Left hindlimb (tissue), 1 donor: ENCODE data around the gene AGMAT.

Source experiments
- DNase-seq: peaks from one replicate; pipeline ENCODE4 v3.0.0-alpha.2; 2018

Gene AGMAT, protein sequence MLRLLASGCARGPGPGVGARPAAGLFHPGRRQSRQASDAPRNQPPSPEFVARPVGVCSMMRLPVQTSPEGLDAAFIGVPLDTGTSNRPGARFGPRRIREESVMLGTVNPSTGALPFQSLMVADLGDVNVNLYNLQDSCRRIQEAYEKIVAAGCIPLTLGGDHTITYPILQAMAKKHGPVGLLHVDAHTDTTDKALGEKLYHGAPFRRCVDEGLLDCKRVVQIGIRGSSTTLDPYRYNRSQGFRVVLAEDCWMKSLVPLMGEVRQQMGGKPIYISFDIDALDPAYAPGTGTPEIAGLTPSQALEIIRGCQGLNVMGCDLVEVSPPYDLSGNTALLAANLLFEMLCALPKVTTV

DNA sequence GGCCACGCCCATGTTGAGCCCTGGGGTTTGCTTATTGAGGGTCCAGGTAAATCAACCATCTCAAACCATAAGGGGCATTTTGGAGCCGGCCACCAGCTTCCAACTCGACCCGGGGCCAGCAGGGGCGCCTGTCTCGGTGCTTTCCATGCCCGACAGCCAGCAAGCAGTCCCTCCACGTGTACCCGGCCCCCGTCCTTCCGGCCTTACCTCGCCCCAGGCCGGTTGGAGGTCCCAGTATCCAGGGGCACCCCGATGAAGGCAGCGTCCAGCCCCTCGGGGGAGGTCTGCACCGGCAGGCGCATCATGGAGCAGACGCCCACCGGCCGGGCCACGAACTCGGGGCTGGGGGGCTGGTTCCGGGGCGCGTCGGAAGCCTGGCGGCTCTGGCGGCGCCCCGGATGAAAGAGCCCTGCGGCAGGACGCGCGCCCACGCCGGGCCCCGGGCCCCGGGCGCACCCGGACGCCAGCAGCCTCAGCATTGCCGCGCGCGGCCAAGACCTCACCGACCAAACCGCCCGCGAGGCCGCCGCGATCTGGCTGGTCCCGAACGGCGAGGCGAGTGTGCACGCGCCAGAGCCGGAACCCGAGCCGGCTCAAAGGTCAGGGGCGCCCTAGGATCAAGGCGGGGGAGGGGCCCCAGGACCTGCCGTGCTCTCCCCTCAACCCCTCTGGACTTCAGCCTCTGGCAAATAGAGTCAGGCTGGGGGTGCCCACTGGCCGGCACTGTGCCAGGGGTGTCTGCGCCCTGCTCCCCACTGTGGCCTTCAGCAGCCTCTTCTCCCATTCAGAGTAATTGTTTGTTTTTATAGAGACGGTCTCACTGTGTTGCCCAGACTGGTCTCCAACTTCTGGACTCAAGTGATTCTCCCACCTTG is at the start of gene AGMAT:
TSS of gene AGMAT (minus strand) at position 563 of the 875 bp plus-strand sequence. CDS start at position 479, 84 bp downstream.
- DNase-seq = peak; percentile 52

DNA sequence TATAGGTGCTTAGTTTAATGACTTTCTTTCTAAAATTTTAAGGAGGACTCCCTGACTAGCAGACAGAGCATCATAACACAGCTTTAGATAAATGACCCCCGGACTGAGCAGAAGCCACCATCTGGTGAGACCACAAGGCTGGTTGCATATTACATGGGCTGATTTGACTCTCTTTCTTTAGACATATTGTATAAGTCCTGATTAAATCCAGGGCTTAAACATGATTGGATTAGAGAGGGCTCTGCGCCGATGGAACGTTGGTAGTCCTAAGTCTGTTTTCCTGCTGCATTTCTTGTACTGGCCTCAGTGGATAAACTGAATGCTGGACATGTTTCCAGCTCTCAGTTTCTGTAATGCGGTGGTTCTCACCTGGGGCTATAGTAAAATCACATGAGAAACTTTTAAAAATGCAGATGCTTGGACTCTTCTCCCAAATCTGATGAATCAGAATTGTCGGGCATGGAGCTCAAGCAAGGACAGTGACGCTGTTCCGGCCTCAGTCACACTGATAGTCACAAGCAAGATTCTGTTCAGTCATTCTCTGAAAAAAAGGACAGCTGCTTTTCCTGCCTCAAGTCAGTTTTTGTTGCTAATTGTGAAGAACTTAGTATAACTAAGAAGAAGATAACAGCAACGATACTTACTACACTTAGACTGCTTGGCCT is 49.0 kb upstream of the AGMAT start:
- DNase-seq = no peak

DNA sequence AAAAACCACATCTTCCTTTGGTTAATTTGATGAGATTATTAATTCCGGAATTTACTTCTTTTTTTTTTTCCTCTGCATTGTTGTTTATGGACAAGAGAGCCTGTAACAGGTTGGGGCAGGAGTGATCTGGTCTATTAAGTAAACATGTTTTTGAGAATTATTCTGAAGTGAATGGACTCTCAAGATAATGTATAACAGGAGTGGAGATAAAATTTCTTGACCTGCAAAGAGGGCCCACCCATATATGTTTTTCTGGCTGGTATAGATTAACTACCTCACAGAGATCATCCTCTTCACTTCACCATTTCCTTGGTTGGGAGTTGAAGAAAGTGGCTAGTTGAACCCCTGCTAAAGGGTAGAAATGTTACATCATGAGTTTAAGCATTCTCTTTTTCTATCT is 43.2 kb upstream of the AGMAT start:
- DNase-seq = no peak

DNA sequence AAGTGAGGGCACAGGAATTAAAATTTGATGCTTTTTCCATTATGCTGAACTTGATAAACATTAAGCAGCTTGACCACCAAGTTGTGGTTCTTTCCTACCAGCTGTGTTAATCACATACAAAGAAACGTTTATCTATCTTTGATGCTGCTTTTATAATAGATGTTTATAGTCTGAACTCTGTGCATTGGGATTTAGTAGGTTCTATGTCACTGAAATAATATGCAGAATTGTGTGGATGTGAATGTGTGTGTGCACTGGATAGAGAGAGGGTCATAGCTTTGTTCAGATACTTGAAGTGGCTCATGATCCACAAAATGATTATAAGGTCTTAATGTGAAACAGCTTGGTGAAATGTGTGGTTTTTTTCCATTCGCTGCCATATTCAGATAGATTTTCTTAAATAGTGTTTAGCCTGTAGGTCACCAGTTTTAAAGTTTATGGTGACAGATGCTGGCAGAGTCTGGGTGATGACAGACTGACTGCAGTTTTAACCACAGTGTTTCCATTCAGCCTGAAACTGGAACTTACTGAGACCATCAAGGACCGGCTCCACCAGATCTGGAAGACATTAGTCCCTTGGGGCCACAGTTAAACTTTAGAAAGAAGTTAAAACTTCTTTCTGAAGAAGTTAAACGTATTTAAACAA is 42.6 kb upstream of the AGMAT start:
- DNase-seq = no peak

DNA sequence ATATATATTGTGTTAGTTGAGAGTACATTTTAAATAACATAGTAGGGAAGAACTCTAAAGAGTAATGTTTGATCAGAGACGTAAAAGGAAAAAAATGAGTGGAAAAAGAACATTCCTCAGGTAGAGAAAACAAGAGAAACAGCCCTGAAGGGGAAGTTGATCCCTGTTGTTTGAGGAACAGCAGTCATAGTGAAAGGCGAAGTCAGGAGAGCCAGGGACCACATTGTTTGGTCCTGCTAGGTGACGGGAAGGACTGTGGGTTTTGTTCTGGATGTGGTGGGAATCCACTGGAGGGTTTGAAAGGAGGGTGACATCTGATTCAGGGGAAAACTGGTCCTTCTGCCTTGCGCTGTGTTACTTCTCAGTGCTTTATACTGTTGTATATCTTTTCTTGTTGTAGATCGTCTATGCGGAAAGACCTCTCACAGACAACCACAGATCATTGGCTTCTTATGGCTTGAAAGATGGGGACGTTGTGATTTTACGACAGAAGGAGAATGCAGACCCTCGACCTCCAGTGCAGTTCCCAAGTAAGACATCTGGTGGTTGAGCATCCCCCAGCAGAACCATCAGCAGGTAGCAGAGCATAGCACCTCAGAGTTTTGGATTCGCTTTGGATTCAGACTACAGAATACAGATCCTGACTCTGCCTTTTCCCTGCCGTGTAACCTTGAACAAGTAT is 41.6 kb upstream of the AGMAT start:
- no peak for DNase-seq

DNA sequence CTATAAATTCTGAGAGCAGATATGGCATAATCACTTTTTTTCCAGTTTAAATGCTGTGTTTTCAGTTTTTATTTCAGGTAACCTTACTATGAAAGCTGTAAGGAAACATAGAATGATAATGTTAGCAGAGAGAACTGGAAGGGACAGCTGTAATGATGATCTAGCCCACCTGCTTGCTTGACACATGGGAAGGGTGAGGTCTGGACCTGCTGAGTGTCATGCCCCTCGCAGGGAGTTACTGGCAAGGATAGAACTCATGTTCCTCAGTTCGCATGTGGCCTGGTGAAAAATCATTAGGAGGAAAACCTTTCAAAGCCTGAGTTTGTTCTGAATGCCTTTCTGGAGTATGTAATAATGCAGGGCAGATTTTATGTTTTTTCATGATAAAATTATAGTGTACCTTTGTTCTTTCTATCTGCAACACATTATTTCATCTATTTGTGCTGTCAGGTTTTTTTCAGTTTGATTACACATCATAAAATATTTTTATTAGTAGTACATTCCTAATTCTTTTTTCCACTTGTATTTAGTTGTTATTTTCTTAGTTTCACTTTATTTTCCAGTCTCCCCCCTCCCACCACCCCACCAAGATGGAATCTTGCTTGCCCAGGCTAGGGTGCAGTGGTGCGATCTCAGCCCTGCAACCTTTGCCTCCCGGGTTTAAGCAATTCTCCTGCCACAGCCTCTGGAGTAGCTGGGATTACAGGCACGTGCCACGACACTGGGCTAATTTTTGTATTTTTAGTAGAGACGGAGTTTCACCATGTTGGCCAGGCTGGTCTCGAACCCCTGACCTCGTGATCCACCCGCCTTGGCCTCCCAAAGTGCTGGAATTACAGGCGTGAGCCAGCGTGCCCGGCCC is 40.4 kb upstream of the AGMAT start:
- DNase-seq = no peak

DNA sequence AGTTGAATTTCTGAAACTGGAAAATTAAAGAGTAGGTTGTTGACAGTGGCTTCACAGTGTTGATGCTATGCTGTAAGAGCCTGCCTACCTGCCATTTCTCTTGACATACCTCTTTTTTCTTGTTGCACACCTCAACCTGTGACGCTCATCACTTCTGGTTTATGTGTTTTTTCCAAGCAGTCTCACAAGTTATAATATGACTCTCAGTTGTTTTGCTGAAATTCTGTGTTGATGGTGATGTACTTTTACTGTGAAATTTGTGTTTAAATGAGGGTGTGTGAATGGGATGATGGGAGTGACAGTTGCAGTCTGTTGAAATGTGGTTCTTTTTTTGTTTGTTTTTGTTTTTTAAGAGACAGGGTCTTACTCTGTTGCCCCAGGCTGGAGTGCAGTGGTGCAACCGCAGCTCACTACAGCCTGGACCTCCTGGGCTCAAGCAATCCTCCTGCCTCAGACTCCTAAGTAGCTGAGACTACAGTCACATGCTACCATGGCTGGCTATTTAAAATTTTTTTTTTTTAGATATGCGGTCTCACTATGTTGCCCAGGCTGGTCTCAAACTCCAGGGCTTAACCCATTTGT is 39.4 kb upstream of the AGMAT start:
- no peak for DNase-seq

DNA sequence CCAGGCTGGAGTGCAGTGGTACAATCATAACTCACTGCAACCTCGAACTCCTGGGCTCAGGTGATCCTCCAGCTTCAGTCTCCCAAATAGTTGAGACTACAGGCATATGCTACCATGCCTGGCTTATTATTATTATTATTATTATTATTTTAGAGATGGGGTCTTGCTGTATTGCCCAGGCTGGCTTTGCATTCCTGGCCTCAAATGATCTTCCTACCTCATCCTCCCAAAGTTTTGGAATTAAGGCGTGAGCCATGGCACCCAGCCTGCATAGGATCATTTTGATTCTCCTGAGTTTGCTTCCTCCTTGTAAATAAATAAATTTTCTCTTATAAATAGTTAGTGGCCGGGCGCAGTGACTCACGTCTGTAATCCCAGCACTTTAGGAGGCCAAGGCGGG is 38.6 kb upstream of the AGMAT start:
- DNase-seq = no peak

DNA sequence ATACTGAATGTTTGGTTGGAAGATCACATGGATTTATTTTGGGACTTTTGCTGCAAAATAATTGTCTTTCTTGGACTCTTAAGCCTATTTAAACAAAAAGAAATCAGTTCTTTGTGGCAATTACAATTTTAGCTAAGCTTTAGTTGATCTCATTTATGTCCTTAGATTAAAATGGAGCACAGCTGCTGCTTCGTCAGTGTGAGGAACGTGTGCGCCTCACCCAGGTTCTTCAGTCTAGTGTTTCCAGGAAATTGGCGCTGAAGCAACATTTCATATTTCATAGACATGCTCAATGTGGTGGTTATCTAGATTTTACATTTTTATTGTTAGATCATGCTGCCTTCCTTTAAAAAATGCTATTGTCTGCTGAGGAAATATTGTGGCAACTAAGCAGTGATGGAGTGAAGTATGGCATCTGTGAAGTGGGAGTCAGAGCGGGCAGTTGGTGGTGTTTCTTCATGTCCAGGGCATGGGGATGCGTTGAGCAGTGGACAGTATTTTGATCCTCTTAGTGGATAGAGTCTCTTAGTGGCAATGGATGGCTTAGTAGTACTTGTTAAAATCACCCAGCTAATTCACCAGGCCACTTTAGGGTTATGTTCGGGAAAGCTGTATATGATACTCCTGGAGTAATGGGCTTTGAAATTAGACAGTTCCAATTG is 38.0 kb upstream of the AGMAT start:
- DNase-seq = no peak

DNA sequence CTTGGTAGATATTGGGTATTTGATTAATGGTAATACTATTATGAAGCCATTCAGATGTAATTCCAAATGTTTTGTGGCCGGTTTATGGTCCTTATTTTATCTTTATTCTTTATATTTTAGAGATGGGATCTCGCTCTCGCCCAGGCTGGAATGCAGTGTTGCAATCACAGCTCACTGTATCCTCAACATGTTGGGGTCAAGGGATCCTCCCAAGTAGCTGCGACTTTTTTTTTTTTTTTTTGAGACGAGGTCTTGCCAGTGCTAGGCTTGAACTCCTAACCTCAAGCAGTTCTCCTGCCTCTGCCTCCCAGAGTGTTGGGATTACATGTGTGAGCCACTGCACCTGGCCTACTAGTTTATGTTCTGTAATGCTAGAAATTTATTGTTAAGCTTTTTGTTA is 37.1 kb upstream of the AGMAT start:
- no peak for DNase-seq

DNA sequence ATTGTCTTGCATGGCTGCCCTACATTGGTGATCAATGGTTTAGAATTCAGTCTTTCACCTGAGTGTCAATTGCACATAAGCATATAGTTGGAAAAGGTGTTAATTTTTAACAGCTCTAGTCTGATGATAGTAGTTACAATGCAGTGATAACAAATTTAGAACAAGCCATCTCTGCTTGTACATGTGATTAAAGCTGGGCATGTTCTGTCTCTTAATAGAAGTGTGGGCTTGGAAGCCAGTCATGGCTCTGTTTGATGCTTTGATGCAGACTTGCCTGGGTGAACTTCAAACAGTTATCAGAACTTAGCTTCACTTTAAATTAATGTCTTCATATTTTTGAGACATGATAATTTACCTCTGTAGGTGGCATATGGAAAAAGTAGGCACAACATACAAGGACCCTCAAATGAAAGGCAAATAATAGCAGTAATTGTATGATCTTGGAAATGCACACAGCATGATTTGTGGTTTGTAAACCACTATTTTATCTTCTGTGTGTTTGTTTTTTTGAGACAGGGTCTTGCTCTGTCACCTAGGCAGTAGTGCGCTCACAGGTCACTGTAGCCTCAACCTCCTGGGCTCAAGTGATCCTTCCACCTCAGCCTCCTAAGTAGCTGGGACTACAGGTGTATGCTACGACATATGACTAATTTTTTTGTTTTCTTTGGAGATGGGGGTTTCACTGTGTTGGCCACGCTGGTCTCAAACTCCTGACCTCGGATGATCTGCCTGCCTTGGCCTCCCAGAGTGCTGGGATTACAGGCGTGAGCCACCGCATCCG is 36.2 kb upstream of the AGMAT start:
- DNase-seq = no peak

DNA sequence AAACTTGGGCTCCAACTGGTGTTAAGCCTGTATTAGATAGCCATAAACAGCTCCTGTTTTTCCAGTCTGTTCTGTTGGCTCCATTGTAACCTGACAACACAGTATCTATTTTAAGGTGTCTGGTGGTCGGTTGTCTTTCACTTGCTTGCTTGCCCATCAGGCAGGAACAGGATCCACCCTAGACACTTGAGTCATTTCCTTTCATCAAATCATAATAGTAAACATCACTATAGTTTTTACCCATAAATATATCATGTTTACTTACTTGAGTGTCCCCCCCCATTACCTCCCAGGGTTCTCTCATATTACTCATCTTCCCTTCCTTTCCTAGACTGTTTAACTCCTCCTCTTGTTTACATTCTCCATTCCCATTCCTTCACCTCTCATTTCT is 35.3 kb upstream of the AGMAT start:
- DNase-seq = no peak

DNA sequence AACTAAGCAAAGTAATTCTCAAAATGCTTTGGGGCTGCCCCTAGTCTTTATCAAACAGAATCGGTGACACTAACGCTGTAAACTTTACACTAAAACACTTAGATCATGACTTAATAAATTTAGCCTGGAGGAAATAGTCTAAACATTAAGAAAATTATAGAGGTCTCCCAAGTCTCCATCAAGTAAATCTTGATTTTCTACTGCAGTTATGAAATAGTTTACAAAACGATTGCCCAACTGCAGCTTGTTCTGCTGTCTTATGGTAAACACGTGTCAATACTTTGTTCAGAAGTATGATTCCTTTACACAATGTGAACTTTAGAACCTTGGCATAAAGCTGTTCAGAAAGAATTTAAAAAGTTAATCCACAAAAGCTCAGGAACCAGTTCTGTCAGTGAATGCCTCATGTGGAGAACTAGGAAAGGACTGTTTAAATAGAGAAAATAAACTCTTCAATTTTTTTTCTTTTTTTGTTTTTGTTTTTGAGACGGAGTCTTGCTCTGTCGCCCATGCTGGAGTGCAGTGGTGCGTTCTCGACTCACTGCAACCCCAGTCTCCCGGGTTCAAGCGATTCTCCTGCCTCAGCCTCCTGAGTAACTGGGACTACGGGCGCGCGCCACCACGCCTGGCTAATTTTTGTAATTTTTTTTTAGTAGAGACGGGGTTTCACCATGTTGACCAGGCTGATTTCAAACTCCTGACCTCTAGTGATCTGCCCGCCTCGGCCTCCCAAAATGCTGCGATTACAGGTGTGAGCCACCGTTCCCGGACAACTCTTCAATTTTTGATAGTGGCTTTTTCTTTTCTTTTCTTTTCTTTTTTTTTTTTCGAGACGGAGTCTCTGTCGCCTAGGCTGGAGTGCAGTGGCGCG is 34.0 kb upstream of the AGMAT start:
- DNase-seq = no peak

DNA sequence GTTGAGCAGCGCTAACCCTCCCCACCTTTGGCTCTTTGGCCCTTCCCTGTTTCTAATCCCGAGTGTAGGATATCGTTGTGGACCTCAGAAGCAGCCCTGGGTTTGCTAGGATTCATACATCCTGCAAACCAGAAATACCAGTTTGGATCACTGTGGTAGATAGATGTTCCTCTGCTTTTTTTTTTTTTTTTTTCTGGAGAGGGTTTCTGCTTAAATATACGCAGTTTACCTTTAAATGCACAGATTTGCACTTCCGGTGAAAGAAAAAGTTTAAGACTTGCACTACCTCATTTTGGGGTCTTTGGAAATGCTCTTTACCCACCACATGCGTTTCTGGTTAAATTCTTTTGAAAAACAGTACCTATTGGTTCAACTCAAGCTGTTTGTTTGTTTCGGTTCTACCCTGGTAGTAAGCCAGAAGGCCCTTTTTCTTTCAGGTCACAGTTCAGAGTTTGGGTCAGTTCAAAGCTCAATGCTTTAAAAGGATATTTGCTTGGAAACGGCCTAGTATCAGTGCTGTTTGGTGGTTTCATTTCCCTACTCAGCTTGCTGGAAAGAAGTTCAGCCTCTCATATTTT is 33.3 kb upstream of the AGMAT start:
- DNase-seq = no peak

DNA sequence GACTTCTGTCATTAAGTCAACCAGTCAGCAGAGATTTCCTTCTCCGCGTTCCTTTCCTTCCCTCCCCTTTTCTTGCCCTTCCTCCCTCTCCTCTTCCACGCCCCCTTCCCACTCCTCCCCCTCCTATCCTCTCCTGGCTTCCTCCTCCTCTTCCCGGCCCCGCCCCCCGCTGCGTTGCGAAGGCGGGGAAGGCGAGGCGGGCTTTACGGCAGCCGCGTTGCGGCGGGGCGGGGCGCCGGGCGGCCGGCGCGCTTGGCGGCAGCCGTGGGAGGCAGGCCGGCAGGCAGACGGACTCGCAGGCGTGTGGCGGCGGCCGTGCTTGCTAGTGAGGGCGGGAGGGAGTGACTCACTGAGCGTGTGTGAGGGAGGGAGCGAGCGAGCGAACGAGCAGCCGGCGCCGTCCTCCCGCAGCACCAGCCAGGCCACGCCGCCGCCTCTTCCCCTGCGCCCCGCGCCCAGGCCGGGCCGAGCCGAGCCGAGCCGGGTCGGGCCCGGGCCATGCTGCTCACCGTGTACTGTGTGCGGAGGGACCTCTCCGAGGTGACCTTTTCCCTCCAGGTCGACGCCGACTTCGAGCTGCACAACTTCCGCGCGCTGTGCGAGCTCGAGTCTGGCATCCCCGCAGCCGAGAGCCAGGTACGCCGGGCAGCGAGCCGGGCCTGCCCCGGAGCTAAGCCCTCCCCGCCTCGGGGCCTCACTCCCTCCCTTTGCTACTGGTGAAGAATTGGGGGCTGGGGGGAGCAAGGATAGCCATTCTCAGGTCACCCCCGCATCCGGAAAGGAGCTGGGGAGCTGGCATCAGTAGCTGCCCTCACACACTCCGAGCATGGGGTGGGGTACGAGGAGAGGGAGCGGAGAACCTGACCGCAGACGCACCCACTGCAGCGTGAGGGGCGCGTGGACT is 32.6 kb upstream of the AGMAT start, which contains the start of gene DDI2:
TSS of gene DDI2 (plus strand) at position 286 of the 904 bp plus-strand sequence. CDS start at position 499, 213 bp downstream.
- peak; percentile 98 for DNase-seq

DNA sequence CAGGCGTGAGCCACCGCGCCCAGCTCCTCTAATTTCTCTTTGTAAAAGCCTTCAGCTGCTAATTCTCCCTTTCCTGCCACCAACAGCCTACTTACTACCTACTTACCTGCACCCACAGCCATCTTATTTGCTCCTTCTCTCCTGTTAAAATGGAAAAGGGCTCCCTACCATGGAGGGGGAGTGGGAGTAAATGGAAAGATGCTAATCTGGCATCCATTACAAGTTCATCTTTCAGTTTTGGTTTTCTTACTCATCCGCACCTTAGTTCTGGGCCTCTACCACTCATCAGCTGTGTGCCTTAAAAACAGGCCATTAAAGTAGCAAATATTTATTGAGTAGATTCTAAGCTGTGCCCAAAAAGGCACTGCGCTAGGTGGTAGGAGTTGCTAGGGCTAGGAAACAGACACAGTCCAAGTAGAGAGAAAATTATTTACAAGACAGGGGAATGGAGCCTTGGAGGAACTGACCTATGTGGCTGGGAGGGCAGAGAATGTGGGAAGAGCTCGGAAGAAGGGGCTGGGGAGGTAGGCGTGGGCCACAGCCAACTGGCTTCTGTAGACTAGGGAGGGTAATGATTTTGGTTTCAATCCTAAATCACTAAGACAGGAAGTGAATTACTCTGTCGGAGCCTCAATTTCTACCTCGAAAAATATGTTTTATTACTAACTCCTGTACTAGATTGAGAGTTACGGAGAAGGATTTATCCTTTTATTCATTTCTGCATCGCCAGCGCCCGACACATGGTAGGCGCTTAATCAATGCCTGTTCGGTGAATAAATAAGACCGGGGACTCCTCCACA is 31.7 kb upstream of the AGMAT start:
- DNase-seq = no peak
